HG03064 (cell line): ENCODE data around the gene STXBP4.

Source experiments
- ATAC-seq: cut with Tn5 transposase; IDR thresholded peaks from one replicate; pipeline ENCODE4 v1.9.1; 2021; ENCODE audit warnings: low read depth; ENCODE audit not compliant: unreplicated experiment

Gene STXBP4, protein sequence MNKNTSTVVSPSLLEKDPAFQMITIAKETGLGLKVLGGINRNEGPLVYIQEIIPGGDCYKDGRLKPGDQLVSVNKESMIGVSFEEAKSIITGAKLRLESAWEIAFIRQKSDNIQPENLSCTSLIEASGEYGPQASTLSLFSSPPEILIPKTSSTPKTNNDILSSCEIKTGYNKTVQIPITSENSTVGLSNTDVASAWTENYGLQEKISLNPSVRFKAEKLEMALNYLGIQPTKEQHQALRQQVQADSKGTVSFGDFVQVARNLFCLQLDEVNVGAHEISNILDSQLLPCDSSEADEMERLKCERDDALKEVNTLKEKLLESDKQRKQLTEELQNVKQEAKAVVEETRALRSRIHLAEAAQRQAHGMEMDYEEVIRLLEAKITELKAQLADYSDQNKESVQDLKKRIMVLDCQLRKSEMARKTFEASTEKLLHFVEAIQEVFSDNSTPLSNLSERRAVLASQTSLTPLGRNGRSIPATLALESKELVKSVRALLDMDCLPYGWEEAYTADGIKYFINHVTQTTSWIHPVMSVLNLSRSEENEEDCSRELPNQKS

DNA sequence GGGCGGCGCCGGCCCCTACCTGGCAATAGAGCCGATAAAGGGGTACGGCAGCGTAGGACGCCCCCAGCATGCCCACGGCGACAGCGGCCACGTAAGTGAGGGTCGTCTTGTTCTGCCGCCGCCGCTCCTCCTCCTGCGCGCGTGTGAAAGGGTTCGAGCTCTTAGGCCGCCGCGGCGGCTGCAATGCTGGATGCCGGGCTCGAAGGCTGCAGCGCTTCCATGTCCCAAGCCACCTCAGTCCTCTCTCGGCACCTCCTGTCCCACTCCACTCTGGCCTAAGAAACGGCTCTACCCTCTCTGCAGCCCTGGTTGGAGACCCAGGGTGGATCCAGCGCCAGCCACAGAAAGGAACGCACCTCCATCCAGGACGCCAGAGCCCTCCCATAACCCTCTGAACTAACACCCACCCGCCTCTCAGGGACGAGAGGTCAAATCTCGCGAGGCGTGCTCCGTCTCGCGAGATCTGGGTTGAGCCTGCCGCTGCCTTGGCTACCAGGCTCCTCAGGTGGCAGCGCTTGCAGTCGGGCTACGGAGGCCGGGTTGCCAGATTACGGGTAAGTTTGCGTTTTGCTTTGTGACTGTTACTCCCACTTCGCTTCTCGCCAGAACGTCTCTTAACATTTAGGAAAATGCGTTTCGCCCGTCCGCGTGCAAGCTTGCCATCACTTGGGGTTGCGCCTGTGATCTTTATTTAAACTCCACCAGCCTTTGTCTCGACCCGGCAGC lies at the start of gene STXBP4, which contains the start of gene COX11:
TSS of gene STXBP4 (plus strand) at position 504 of the 726 bp plus-strand sequence. CDS start 17,455 bp downstream, outside the sequence.
TSS of gene COX11 (minus strand) at position 393 of the 726 bp plus-strand sequence. CDS start at position 385, 8 bp downstream.
- ATAC-seq = peak; percentile 93

DNA sequence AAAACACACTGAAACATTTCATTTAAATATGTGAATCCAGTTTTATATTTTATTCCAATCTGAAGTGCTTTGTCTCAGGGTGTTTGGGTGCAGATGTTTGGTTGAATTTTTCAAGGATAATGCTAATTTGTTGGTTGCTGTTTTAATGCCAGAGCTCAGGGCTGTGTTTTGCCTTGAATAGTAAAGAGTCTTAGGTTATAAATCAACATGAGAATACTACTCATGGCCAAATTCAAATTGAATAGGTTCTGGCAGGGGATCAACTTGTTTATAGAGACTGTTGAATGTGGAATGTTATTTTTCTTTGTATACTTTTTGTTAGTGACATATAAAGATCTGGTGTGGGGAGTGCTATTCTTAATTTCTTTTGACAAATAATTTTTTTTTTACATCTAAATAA lies 49.1 kb upstream of the STXBP4 start:
- ATAC-seq = no peak

- ATAC-seq = no peak
These were observed 47.7 kb upstream of the STXBP4 start for GRCh38 chr17:54920819-54921218.

DNA sequence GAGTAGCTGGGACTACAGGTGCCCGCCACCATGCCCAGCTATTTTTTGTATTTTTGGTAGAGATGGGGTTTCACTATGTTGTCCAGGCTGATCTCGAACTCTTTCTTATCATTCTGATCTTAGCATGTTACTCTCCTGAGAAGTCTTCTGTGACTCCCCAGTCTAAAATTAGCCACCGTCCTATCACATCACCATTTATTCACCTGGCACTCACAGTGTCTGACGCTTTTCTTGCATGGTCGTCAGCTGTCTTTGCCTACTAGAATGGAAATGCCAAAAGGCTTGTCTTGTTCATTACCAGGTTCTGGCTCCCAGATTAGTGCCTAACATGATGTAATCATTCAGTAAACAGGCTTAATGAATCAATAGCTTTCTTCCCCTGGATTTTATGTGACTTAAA lies 44.2 kb upstream of the STXBP4 start:
- no peak for ATAC-seq

DNA sequence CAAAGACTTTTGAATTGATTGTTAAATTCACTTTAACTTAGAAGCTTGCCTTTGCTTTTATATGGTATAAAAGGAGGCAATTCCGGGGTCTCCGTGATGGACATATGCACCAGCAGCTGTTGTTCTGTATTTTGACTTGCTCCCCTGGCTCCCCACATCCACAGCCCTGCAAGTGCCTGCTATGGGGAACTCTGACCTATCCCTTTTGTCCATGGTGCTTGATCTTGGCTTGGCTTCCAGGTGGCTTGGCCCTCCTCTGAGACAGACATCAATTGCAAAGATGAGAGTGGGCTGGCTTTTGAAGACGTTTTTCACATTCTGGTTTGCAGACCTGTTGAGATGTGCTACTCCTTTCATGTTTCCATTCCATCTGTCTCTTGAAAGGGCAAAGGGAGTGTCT lies 41.0 kb upstream of the STXBP4 start:
- ATAC-seq = no peak

- ATAC-seq = no peak
These were observed 35.9 kb upstream of the STXBP4 start for GRCh38 chr17:54932711-54933110.

GRCh38 chr17:54933921-54934320 lies 34.6 kb upstream of the STXBP4 start:
- no peak for ATAC-seq

- no peak for ATAC-seq
These were observed 33.1 kb upstream of the STXBP4 start for GRCh38 chr17:54935471-54935870.

GRCh38 chr17:54937018-54937417 lies 31.5 kb upstream of the STXBP4 start:
- no peak for ATAC-seq

DNA sequence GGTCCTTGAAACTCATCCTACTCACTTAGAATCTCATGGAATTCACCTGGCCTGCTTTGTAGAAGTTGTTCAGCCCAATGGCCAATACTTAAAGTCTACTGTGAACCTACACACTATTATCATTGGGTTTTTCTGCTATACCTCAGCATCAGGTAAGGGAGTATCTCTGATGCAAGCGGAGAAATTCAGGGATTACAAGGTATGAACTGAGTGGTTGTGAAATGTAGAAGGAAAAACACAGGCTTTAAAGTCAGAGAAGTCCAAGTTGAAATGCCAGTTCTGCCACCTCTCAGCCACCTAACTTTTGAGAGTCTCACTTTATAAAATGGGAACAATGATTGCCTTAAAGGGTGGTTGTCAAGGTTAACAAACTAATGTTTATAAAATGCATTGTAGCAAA lies 31.1 kb upstream of the STXBP4 start:
- ATAC-seq = no peak

- no peak for ATAC-seq
These were observed 27.3 kb upstream of the STXBP4 start for GRCh38 chr17:54941285-54941684.

DNA sequence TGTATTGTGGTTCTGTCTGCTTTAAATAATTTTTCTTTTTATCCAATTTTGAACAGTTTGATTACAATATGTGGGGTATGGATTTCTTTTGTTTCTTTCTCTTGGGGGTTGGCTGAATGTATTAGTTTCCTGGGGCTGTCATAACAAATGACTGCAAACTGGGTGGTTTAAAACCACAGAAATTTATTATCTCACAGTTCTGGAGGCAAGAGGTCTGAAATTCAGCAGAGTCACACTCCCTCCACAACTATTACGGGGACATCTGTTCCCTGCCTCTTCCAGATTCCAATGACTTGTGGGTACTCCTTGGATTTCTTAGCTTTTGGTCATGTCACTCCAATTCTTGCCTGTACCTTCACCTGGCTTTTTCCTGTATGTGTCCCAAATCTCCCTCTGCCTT lies 23.8 kb upstream of the STXBP4 start:
- no peak for ATAC-seq

DNA sequence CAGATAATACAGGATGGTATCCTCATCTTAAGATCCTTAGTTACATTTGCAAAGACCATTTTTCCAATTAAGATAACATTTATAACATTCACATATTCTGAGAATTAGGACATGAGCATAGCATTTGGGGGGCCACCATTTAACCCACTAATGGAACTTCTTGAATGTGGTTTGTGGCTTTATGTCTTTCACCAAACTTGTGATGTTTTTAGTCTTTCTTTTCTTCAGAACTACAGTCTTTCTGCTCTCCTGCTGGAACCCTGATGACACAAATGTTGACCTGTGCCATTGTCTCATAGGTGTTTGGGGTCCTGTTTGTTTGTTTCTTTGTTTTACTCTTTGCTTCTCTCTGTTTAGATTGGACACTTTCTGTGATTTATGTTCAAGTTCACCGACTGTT lies 23.3 kb upstream of the STXBP4 start:
- no peak for ATAC-seq

GRCh38 chr17:54945671-54946070 lies 22.9 kb upstream of the STXBP4 start:
- no peak for ATAC-seq

GRCh38 chr17:54947396-54947795 lies 21.2 kb upstream of the STXBP4 start:
- ATAC-seq = no peak

GRCh38 chr17:54948380-54948779 lies 20.2 kb upstream of the STXBP4 start:
- no peak for ATAC-seq

- ATAC-seq = no peak
These were observed 18.4 kb upstream of the STXBP4 start for GRCh38 chr17:54950116-54950515.

DNA sequence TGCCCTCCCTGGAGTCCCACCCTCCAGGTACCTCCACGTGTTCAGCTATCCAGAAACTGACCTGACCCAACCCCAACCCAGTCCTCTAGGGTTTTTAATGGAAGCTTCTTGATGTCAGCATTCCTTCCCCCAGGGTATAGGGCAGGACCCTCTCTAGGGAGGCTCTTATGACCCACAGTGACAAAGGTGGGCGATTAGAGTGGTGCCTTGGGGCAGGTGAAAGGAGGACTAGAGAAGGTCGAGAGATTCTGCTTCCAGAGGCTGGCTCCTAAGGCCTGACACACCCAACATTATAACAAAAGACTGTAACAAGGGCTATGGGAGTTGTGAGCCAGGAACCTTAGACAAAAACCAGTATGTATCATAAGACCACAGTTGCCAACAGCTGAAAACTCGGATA lies 17.3 kb upstream of the STXBP4 start:
- no peak for ATAC-seq

- ATAC-seq = no peak
These were observed 11.8 kb upstream of the STXBP4 start for GRCh38 chr17:54956791-54957190.

GRCh38 chr17:54967621-54968261 lies 824 bp upstream of the STXBP4 start:
- ATAC-seq = peak; percentile 25

- peak; percentile 19 for ATAC-seq
These were observed 395 bp downstream of the STXBP4 start for GRCh38 chr17:54968988-54969332.
